ENCODE data around the gene ASPHD1. TPM values are rescaled to one million over a fixed set of nuclear protein-coding genes. Genes with fewer than 3 reads are reported as not detected.

The ASPHD1 gene
- 0.93 TPM in 2 replicates for total RNA-seq

GRCh38 chr16:29900102-29900887 is at the start of gene ASPHD1:
Gene ASPHD1, plus strand, starts transcription at chr16:29900488. Its CDS starts 484 bp downstream, at chr16:29900972.

GRCh38 chr16:29862884-29863668 is 37.2 kb upstream of the ASPHD1 start, which contains the start of gene CDIPT:
Gene CDIPT, minus strand, starts transcription at chr16:29863226. Its CDS starts 369 bp downstream, at chr16:29862857.

GRCh38 chr16:29899516-29900101 is 679 bp upstream of the ASPHD1 start, which contains the start of gene SEZ6L2:
Gene SEZ6L2, minus strand, starts transcription at chr16:29899550. Its CDS starts 531 bp downstream, at chr16:29899019.

GRCh38 chr16:29925781-29926710 is 25.8 kb downstream of the ASPHD1 start, which contains the start of gene KCTD13:
Gene KCTD13, minus strand, starts transcription at chr16:29926226. Its CDS starts 193 bp downstream, at chr16:29926033.

Other genes starting within 250 kb of the ASPHD1 start
- not detected in 2 replicates for gene SPN, start 237.2 kb upstream of the ASPHD1 start, total RNA-seq
- 0.07 TPM in 1 of 2 replicates, not detected in the other for gene QPRT, start 221.3 kb upstream of the ASPHD1 start, total RNA-seq
- not detected in 2 replicates for gene C16orf54, start 154.5 kb upstream of the ASPHD1 start, total RNA-seq
- not detected in 2 replicates for gene ZG16, start 122.2 kb upstream of the ASPHD1 start, total RNA-seq
- gene KIF22, start 109.7 kb upstream of the ASPHD1 start, total RNA-seq = 58.8 and 85.1 TPM in 2 replicates
- gene MAZ, start 94.0 kb upstream of the ASPHD1 start, total RNA-seq = 191 and 192 TPM in 2 replicates
- gene PRRT2, start 88.3 kb upstream of the ASPHD1 start, total RNA-seq = 1.3 and 1.8 TPM in 2 replicates
- gene PAGR1, start 84.3 kb upstream of the ASPHD1 start, total RNA-seq = 25.6 and 26.3 TPM in 2 replicates
- gene MVP, start 80.0 kb upstream of the ASPHD1 start, total RNA-seq = 153 and 184 TPM in 2 replicates
- gene CDIPT, start 37.3 kb upstream of the ASPHD1 start, total RNA-seq = 52.1 and 73.6 TPM in 2 replicates
- gene SEZ6L2, start 938 bp upstream of the ASPHD1 start, total RNA-seq = 1.2 and 1.4 TPM in 2 replicates
- gene KCTD13, start 25.7 kb downstream of the ASPHD1 start, total RNA-seq = 10.5 and 11.6 TPM in 2 replicates
- gene TMEM219, start 61.6 kb downstream of the ASPHD1 start, total RNA-seq = 55.5 and 59.8 TPM in 2 replicates
- 91.9 and 96.3 TPM in 2 replicates for gene TAOK2, start 73.4 kb downstream of the ASPHD1 start, total RNA-seq
- gene HIRIP3, start 95.1 kb downstream of the ASPHD1 start, total RNA-seq = 7.3 and 8.1 TPM in 2 replicates
- 37.9 and 42.9 TPM in 2 replicates for gene INO80E, start 95.8 kb downstream of the ASPHD1 start, total RNA-seq
- gene DOC2A, start 110.5 kb downstream of the ASPHD1 start, total RNA-seq = 0.13 and 0.22 TPM in 2 replicates
- not detected in 2 replicates for gene C16orf92, start 122.7 kb downstream of the ASPHD1 start, total RNA-seq
- 0.07 and 0.13 TPM in 2 replicates for gene TLCD3B, start 130.8 kb downstream of the ASPHD1 start, total RNA-seq
- gene ALDOA, start 165.3 kb downstream of the ASPHD1 start, total RNA-seq = 921 and 974 TPM in 2 replicates
- 193 and 211 TPM in 2 replicates for gene PPP4C, start 175.5 kb downstream of the ASPHD1 start, total RNA-seq
- 0.14 and 0.27 TPM in 2 replicates for gene TBX6, start 191.4 kb downstream of the ASPHD1 start, total RNA-seq
- gene YPEL3, start 195.7 kb downstream of the ASPHD1 start, total RNA-seq = 10.3 and 10.9 TPM in 2 replicates
- 1.7 and 2.0 TPM in 2 replicates for gene GDPD3, start 213.0 kb downstream of the ASPHD1 start, total RNA-seq
- gene MAPK3, start 222.7 kb downstream of the ASPHD1 start, total RNA-seq = 46.5 and 58.0 TPM in 2 replicates

Measured in thoracic aorta endothelial cell (primary cell).